ENCODE measurements around the gene HEATR5B. TPM values are rescaled to one million over a fixed set of nuclear protein-coding genes. Genes with fewer than 3 reads are reported as not detected.

The HEATR5B gene
- total and polyA plus RNA-seq, 2 donors = 8.3 to 57.7 TPM

Other genes starting within 250 kb of the HEATR5B start
- gene STRN, start 117.8 kb downstream of the HEATR5B start, total RNA-seq = 34.9 TPM
- 8.2 TPM for gene STRN, start 117.8 kb downstream of the HEATR5B start, polyA plus RNA-seq
- gene GPATCH11, start 146 bp upstream of the HEATR5B start, total RNA-seq = 10.5 TPM
- gene GPATCH11, start 146 bp upstream of the HEATR5B start, polyA plus RNA-seq = 4.8 TPM
- gene EIF2AK2, start 72.6 kb upstream of the HEATR5B start, total RNA-seq = 82.3 TPM
- 11.5 TPM for gene EIF2AK2, start 72.6 kb upstream of the HEATR5B start, polyA plus RNA-seq
- gene SULT6B1, start 104.3 kb upstream of the HEATR5B start, total RNA-seq = not detected
- not detected for gene SULT6B1, start 104.3 kb upstream of the HEATR5B start, polyA plus RNA-seq
- gene CEBPZOS, start 112.1 kb upstream of the HEATR5B start, total RNA-seq = 27.2 TPM
- 27.8 TPM for gene CEBPZOS, start 112.1 kb upstream of the HEATR5B start, polyA plus RNA-seq
- 62.7 TPM for gene CEBPZ, start 147.2 kb upstream of the HEATR5B start, total RNA-seq
- gene CEBPZ, start 147.2 kb upstream of the HEATR5B start, polyA plus RNA-seq = 41.1 TPM
- 25.2 TPM for gene NDUFAF7, start 147.3 kb upstream of the HEATR5B start, total RNA-seq
- gene NDUFAF7, start 147.3 kb upstream of the HEATR5B start, polyA plus RNA-seq = 11.2 TPM
- 99.9 TPM for gene PRKD3, start 240.5 kb upstream of the HEATR5B start, total RNA-seq
- gene PRKD3, start 240.5 kb upstream of the HEATR5B start, polyA plus RNA-seq = 15.5 TPM

Data from urinary bladder (tissue), 2 donors.